ENCODE results near the gene STAC.
"Not testable (repeated sequence)": the region's sequence is repeated elsewhere in the genome, so short reads cannot be mapped to it uniquely, and the experiment has no call there.

DNA sequence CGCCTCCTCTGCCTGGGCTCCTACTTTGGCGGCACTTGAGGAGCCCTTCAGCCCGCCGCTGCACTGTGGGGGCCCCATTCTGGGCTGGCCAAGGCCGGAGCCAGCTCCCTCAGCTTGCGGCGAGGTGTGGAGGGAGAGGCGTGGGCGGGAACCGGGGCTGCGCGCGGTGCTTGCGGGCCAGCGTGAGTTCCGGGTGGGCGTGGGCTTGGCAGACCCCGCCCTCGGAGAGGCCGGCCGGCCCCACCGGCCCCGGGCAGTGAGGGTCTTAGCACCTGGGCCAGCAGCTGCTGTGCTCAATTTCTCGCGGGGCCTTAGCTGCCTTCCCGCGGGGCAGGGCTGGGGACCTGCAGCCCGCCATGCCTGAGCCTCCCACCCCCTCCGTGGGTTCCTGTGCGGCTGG, 72.9 kb downstream of the STAC start:
- TF ChIP-seq EZH2 (IDR thresholded peaks at IDR 0.05); POLR2AphosphoS5 (IDR thresholded peaks at IDR 0.05; ENCODE audit: borderline replicate concordance, low read depth, low read length): not testable (repeated sequence)

Data from SK-N-MC (cell line).